GM12878 (cell line): ENCODE measurements around the gene RETREG1. TPM values are rescaled to one million over a fixed set of nuclear protein-coding genes. Genes with fewer than 3 reads are reported as not detected.

Source experiments
- ATAC-seq: fragments of 200-7000 bp; cut with Tn5 transposase; 3 replicates; pipeline ENCODE4 v1.9.1; 2020; ENCODE audit warnings: mild to moderate bottlenecking, moderate library complexity
- BruUV-seq: library from RNA; stranded (reverse); fragments of 400-500 nt; replicated peaks from 2 replicates; lab custom pipeline; 2021; lab: Mats Ljungman, UMichigan
- CTCF ChIA-PET: fragments of 300-600 bp; sonication (Branson Sonifier 250); formaldehyde crosslinking; extraction: SDS; loops from one replicate; lab custom pipeline; 2021; ENCODE audit warnings: inconsistent platforms; lab: Yijun Ruan, JAX
- POLR2A ChIA-PET: fragments of 350-600 bp; formaldehyde crosslinking; extraction: SDS; loops from one replicate; lab custom pipeline; 2021; ENCODE audit warnings: inconsistent platforms; lab: Charles Lee
- RAD21 ChIA-PET: fragments of 300-600 bp; sonication (Branson Sonifier 250); formaldehyde crosslinking; loops from one replicate; lab custom pipeline; 2023; ENCODE audit warnings: antibody characterized with exemption; ENCODE audit not compliant: unreplicated experiment; lab: Charles Lee
- SMC1A ChIA-PET: fragments of 300-600 bp; sonication (Branson Sonifier 250); formaldehyde crosslinking; loops from one replicate; lab custom pipeline; 2023; ENCODE audit not compliant: unreplicated experiment, uncharacterized antibody; lab: Charles Lee
- DNase-seq: peaks from one replicate; pipeline ENCODE4 v3.0.0-alpha.2; 2011; ENCODE audit warnings: low read depth, low spot score
- FAIRE-seq: peaks from 3 replicates; lab custom pipeline; 2011; peaks lifted over from hg19 to GRCh38; lab: Jason Lieb, UNC
- H2AFZ ChIP-seq: 2 replicates; pipeline ENCODE4 v1.6.0; 2011; ENCODE audit warnings: low read depth, low read length, control low read depth; ENCODE audit not compliant: control insufficient read depth
- H3K27ac ChIP-seq: 2 replicates; pipeline ENCODE4 v1.5.1; 2011; ENCODE audit warnings: control low read depth; ENCODE audit not compliant: control insufficient read depth, insufficient read depth
- H3K27me3 ChIP-seq, 2 experiments: replicated peaks in 1 of 2; 2 replicates each; pipeline versions ENCODE4 v1.6.0 to v1.6.1; 2011; ENCODE audit warnings: low read length in 1 of 2; ENCODE audit not compliant: control insufficient read depth in 2 of 2, insufficient read depth in 2 of 2
- H3K36me3 ChIP-seq, 2 experiments: 2 replicates each; pipeline ENCODE4 v1.5.1; 2011; ENCODE audit warnings: low read length in 1 of 2; ENCODE audit not compliant: control insufficient read depth in 2 of 2, insufficient read depth in 2 of 2
- H3K4me1 ChIP-seq: 2 replicates; pipeline ENCODE4 v1.6.1; 2011; ENCODE audit warnings: mild to moderate bottlenecking, low read length, moderate library complexity, mixed read lengths; ENCODE audit not compliant: control insufficient read depth, insufficient read depth
- H3K4me2 ChIP-seq: 2 replicates; pipeline ENCODE4 v1.6.0; 2011; ENCODE audit warnings: control low read depth; ENCODE audit not compliant: control insufficient read depth, insufficient read depth
- H3K4me3 ChIP-seq: fragments of 200-600 bp; sonication (generic); 2 replicates; pipeline ENCODE4 v1.5.1; 2016
- H3K79me2 ChIP-seq: 2 replicates; pipeline ENCODE4 v1.6.0; 2011; ENCODE audit warnings: low read length; ENCODE audit not compliant: control insufficient read depth, insufficient read depth
- H3K9ac ChIP-seq: 2 replicates; pipeline ENCODE4 v1.8.0; 2011; ENCODE audit warnings: low read length, control low read depth, mixed read lengths; ENCODE audit not compliant: control insufficient read depth, insufficient read depth
- H3K9me3 ChIP-seq: replicated peaks from 3 replicates; pipeline ENCODE4 v1.5.1; 2011; ENCODE audit warnings: mild to moderate bottlenecking, low read length; ENCODE audit not compliant: control insufficient read depth, insufficient read depth
- H4K20me1 ChIP-seq: 2 replicates; pipeline ENCODE4 v1.6.0; 2011; ENCODE audit not compliant: control insufficient read depth, insufficient read depth
- BHLHE40 ChIP-seq, 2 experiments: fragments of 450-650 bp in 1 of 2; IDR thresholded peaks; 2 replicates each; pipeline ENCODE4 v1.6.1; 2011 to 2017; ENCODE audit warnings: low read depth in 2 of 2, borderline replicate concordance in 1 of 2, improper control_type of control experiment in 1 of 2, low read length in 1 of 2, mild to moderate bottlenecking in 1 of 2
- MXI1 ChIP-seq: fragments of 150-350 bp; IDR thresholded peaks from 2 replicates; pipeline ENCODE4 v1.6.1; 2011; ENCODE audit warnings: low read depth, mild to moderate bottlenecking, inconsistent platforms, low read length, improper control_type of control experiment
- NBN ChIP-seq: fragments of 450-650 bp; IDR thresholded peaks from 2 replicates; pipeline ENCODE4 v1.6.1; 2016
- NR2F1 ChIP-seq: fragments of 450-650 bp; conservative IDR thresholded peaks from 2 replicates; pipeline ENCODE4 v1.6.1; 2017; ENCODE audit warnings: mild to moderate bottlenecking
- POLR2AphosphoS2 ChIP-seq: IDR thresholded peaks from 2 replicates; pipeline ENCODE4 v1.6.1; 2011; ENCODE audit warnings: low read depth, mild to moderate bottlenecking, low read length, improper control_type of control experiment, moderate library complexity
- RBBP5 ChIP-seq: fragments of 200-600 bp; sonication (generic); conservative IDR thresholded peaks from 2 replicates; pipeline ENCODE4 v1.6.1; 2016
- RFX5 ChIP-seq: IDR thresholded peaks from 2 replicates; pipeline ENCODE4 v1.6.1; 2011; ENCODE audit warnings: low read depth, low read length, improper control_type of control experiment
- SMAD1 ChIP-seq: fragments of 450-650 bp; IDR thresholded peaks from 2 replicates; pipeline ENCODE4 v1.6.1; 2018; ENCODE audit warnings: mild to moderate bottlenecking, low read depth; ENCODE audit not compliant: partially characterized antibody
- SPI1 ChIP-seq: IDR thresholded peaks from 2 replicates; pipeline ENCODE4 v1.6.1; 2011; ENCODE audit warnings: low read depth, mild to moderate bottlenecking, low read length, moderate library complexity, borderline replicate concordance; ENCODE audit not compliant: insufficient read depth
- SREBF1 ChIP-seq: IDR thresholded peaks from 2 replicates; pipeline ENCODE4 v1.6.1; 2012; ENCODE audit warnings: mild to moderate bottlenecking, low read length
- TCF12 ChIP-seq: IDR thresholded peaks from 2 replicates; pipeline ENCODE4 v1.6.1; 2011; ENCODE audit warnings: low read depth, mild to moderate bottlenecking, low read length
- ZNF622 ChIP-seq: fragments of 450-650 bp; IDR thresholded peaks from 2 replicates; pipeline ENCODE4 v1.6.1; 2017; ENCODE audit warnings: mild to moderate bottlenecking, inconsistent platforms
- WGBS: methylation state at CpG from one replicate; pipeline ENCODE4 v1.1.6; 2016; ENCODE audit warnings: low lambda C conversion rate; ENCODE audit not compliant: insufficient replicate concordance, insufficient coverage; ENCODE audit errors: missing lambda C conversion rate; 5-methylcytosine and 5-hydroxymethylcytosine counted together
- in situ Hi-C: fragments of 300-500 bp; cut with MboI; formaldehyde crosslinking; loops from 9 replicates; pipeline ENCODE4 v1.14.3; 2018; ENCODE audit warnings: mixed read lengths
- intact Hi-C: fragments of 100-400 bp; cut with micrococcal nuclease; formaldehyde crosslinking; loops from one replicate; pipeline ENCODE4 v1.14.2; 2022; ENCODE audit not compliant: unreplicated experiment
- polyA plus RNA-seq, 11 experiments: library from polyadenylated mRNA; depleted of rRNA in 4 of 11; unstranded in 6 of 11; stranded (reverse) in 5 of 11; fragments of >200 nt; fragmentation: Nextera tagmentation in 4 of 11; fragmentation: Illumina TruSeq in 1 of 11; extraction: Ambion mirVana in 4 of 11; extraction: Trizol in 1 of 11; gene quantifications; 1 replicate in 1 of 11; 2 replicates in 10 of 11; pipeline versions ENCODE4 v1.2.1 to v1.2.3, GENCODE V29; 2011 to 2016; ENCODE audit warnings: inconsistent platforms in 2 of 11, missing spikeins in 2 of 11, low read depth in 1 of 11
- total RNA-seq, 4 experiments: library from RNA; depleted of rRNA in 3 of 4; stranded (reverse); fragments of >200 nt in 3 of 4; fragmentation: Illumina TruSeq in 1 of 4; extraction: Trizol in 1 of 4; gene quantifications; 2 replicates each; pipeline versions ENCODE4 v1.2.1 to v1.2.3, GENCODE V29; 2013 to 2021
- TF ChIP-seq, protein P1 (sequence below): fragments of 450-650 bp; IDR thresholded peaks from 2 replicates; pipeline ENCODE4 v1.6.1; 2016; ENCODE audit warnings: mild to moderate bottlenecking
- TF ChIP-seq, protein P2 (sequence below): fragments of 450-650 bp; IDR thresholded peaks from 2 replicates; pipeline ENCODE4 v1.6.1; 2017; ENCODE audit warnings: low read depth, mild to moderate bottlenecking, moderate library complexity

RETREG1 gene
- total and polyA plus RNA-seq, 10 of the 15 experiments (the other 5 are each of a cell fraction or from before 2014, with no cell fraction given): 3.9 to 8.9 (median 6.4) TPM

DNA sequence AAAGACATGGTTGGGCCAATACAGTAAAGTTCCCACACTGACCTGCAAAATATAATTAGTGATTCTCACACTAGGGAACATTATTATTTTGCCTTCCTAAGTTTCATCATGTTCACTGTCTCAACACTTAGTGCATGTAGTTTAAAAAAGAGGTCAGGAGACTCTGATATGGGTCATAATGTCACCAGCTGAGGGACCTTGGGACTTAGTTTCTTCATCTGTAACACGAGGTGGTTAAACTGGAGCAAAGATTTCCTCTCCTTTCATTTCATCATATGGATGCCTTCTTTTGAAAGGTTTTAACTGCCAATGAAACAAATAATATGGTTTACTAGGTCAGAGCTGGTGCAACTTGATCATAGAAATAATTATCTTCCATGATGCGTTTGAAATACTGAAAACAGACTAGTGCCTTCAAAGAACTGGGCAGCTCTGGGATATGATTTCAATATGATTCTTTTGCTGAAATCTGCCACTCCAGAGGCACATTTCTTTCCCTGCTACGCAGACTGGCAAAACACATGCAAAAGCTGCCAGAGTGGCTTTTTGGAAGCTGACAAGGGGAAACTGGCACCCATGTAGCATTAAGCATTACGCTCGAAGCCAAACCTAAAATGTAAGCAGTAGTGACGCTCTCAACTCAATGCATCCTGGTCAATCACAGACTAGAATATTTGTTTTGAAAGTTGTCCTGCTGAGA is 20.8 kb downstream of the RETREG1 start:
- Histone ChIP-seq H3K9ac (no peak overlapping the region), H3K4me3 (no peak overlapping the region), H3K79me2 (no peaks in the 10 kb centered on the region), H3K4me1 (no peaks in the 10 kb centered on the region), H3K4me2 (no peak overlapping the region), H4K20me1 (no peaks in the 10 kb centered on the region), H3K36me3 (no peaks in the 10 kb centered on the region), H3K27me3 (no peaks in the 10 kb centered on the region), H3K9me3 (no peaks in the 10 kb centered on the region), H3K27ac (no peak overlapping the region), H2AFZ (no peak overlapping the region)
- no TSS peak for BruUV-seq
- 44% methylated on average over 6 of the region's 6 CpGs for WGBS
- ATAC-seq (no peak), FAIRE-seq (no peak), DNase-seq (no peak)
- SMC1A ChIA-PET: no interaction called here
- intact Hi-C loops: no loop called here
- RAD21 ChIA-PET: no interaction called here
- POLR2A ChIA-PET: no interaction called here
- TF ChIP-seq SPI1: no peak
- TF ChIP-seq, protein P1, sequence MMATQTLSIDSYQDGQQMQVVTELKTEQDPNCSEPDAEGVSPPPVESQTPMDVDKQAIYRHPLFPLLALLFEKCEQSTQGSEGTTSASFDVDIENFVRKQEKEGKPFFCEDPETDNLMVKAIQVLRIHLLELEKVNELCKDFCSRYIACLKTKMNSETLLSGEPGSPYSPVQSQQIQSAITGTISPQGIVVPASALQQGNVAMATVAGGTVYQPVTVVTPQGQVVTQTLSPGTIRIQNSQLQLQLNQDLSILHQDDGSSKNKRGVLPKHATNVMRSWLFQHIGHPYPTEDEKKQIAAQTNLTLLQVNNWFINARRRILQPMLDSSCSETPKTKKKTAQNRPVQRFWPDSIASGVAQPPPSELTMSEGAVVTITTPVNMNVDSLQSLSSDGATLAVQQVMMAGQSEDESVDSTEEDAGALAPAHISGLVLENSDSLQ: no peak
- no peak for TF ChIP-seq ZNF622
- TF ChIP-seq NBN: no peak
- TF ChIP-seq RBBP5: no peak
- no peak for TF ChIP-seq SMAD1
- TF ChIP-seq TCF12: no peak
- TF ChIP-seq RFX5: no peak
- no peak for TF ChIP-seq SREBF1
- TF ChIP-seq, protein P2, sequence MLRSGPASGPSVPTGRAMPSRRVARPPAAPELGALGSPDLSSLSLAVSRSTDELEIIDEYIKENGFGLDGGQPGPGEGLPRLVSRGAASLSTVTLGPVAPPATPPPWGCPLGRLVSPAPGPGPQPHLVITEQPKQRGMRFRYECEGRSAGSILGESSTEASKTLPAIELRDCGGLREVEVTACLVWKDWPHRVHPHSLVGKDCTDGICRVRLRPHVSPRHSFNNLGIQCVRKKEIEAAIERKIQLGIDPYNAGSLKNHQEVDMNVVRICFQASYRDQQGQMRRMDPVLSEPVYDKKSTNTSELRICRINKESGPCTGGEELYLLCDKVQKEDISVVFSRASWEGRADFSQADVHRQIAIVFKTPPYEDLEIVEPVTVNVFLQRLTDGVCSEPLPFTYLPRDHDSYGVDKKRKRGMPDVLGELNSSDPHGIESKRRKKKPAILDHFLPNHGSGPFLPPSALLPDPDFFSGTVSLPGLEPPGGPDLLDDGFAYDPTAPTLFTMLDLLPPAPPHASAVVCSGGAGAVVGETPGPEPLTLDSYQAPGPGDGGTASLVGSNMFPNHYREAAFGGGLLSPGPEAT: no peak
- no peak for TF ChIP-seq BHLHE40 (IDR thresholded peaks at IDR 0.05; ENCODE audit: borderline replicate concordance in 1 of 2, low read depth in 2 of 2, low read length in 1 of 2)
- TF ChIP-seq POLR2AphosphoS2: no peak
- TF ChIP-seq MXI1: no peak
- TF ChIP-seq NR2F1: no peak
- in situ Hi-C loops: no loop called here
- CTCF ChIA-PET: interaction anchor here (0.7 to 1.0 kb wide), 2 partner anchors 10 to 44 kb away, joined by 3 read pairs; no protein-coding TSS in a partner anchor
